HG03575 (cell line): ENCODE results near the gene KRTAP5-4.
"Not testable (repeated sequence)": the region's sequence is repeated elsewhere in the genome, so short reads cannot be mapped to it uniquely, and the experiment has no call there.

Source experiments
- ATAC-seq: cut with Tn5 transposase; IDR thresholded peaks from one replicate; pipeline ENCODE4 v1.9.1; 2021; ENCODE audit not compliant: unreplicated experiment, insufficient number of reproducible peaks, low FRiP score; ENCODE audit errors: extremely low read depth

KRTAP5-4 gene

DNA sequence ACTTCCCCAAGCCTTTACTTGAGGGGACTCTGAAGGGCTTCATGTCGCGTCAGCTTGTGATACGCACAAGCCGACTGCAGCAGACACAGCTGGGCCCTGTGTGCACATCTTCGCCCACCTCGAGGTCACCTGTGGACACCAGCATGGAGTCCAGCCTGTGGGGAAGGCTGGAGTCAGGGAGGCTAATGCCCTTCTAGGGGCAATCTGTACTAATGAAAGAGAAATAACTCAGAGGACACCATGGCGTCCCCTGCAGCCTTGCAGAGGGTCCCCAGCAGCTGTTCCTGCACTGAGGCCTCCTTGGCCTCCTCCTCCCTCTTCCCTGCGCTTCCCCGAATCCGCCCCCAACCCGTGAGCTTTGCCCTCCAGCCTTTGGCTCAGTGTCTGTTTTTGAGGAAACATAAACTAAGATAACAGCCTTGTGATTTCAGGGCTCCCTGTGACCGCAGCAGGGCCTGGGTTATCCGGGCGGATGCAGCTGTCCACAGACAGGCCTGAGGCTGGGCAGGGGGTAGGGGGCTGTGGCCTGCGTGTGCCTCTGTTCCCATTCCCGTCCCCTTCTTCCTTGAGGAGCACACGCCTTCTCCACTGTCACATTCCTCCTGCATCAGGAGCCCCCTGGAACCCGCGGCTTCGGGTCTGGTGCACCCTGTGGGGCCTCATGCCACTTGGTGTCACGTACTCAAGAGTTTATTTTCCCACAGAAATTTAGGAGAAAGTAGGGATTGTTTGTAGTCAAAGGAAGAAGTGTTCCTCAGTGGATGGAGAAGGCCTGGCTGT is 32.6 kb upstream of the KRTAP5-4 start:
- no peak for ATAC-seq

DNA sequence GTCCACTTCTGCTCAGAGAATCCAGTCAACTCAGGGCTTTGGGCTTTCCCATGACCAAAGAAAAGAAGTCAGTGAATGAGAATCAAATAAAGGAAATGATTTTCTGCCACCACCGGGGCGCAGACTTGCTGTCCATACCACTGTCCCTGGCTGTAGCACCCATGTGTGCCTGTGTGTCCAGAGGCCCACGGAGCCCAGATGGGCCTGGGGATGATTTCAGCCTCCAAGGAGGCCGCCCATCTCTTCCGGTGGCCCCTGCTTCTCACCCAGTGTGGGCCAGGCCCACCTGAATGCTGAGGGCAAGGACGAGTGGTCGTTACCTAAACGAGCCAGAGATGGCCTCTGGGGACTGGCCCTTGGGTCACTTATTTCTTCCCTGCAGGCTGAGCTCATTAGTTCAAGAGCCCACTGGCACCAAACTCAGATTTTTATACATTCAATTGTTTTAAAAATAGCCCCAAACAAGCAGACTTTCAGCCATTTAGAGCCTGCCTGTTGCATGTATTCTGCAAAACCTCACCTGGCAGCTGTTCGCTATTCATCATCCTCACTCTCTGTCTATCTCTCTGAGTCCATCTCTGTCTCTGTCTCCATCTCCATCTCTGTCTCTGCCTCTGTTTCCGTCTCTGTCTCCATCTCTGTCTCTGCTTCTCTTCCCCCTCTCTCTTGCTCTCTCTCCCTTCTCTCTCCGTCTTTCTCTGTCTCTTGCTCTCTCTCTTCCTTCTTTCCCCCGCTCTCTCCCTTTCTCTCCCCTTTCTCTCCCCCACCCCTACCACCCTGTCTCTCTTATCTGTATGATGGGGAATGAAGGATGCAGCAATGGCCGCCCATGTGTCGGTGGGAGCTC is 31.8 kb upstream of the KRTAP5-4 start:
- ATAC-seq = no peak

DNA sequence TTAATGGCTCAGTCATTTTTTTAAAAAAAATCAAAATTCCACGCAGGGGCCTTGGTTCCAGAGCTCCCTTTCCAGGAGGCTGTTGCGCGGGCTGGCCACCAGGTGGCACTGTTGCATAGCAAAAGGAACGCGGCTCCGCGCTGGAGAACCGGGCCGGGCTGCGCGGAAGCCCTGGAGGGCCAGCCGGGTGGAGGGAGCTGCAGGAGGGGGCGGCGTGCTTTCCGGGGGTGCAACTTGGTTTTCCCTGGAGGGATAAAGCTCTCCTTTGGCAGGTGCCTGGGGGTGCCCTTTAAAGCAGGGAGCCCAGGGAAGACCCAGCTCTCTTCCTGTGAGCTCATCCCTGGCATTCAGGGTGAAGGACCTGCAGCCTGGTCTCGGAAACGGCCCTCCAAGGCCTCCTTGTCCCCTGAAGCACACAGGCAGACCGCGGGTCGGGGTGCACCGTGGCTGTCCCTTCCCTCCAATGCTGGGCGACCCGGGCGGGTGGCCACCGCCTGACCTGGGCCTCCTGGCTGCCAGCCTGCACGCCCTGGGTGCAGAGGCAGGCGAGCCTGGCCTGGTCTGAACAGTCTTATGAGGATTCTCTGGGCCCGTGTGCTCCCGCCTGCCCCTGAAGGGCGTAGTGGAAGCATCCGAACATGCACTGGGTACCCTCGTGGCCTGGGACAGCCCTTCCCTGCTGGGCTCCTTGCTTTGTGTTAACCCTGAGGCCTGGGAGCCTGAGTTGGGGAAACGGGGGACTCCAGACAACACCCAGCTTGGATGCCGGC is 31.0 kb upstream of the KRTAP5-4 start:
- no peak for ATAC-seq

DNA sequence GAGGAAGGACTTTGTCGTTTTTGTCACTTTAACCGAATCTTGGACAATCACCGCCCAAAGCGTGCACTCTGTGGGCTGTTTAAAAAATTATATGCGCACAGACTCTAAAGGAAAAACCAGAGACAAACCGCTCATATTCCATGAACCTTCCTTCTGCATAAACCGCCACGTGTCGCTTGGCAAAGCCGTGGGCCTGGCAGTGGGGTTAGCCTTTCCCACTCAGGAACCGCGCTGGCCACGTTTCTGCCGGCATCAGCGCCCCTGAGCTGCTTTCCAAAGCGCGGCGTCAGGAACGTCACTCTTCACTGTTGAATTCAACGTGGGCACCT is 30.5 kb upstream of the KRTAP5-4 start:
- ATAC-seq = no peak

DNA sequence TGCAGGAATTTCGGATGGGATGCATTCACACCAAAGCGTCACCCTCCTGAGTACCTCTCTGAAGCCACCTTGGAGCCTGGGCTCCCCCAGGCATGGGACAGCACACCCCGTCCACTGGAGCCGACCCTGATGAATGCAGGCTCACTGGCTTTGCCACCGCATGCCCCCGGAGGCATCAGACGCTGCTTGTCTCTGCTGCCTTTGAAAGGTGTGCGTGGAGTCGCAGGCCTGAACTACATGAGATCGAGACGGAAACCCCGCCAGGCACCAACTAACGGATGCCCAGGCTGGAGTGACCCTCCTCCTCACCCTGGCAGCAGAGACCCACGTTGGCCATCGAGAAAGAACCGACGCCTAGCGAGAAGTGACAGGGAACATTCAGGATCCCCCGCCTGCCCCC is 30.1 kb upstream of the KRTAP5-4 start:
- no peak for ATAC-seq

DNA sequence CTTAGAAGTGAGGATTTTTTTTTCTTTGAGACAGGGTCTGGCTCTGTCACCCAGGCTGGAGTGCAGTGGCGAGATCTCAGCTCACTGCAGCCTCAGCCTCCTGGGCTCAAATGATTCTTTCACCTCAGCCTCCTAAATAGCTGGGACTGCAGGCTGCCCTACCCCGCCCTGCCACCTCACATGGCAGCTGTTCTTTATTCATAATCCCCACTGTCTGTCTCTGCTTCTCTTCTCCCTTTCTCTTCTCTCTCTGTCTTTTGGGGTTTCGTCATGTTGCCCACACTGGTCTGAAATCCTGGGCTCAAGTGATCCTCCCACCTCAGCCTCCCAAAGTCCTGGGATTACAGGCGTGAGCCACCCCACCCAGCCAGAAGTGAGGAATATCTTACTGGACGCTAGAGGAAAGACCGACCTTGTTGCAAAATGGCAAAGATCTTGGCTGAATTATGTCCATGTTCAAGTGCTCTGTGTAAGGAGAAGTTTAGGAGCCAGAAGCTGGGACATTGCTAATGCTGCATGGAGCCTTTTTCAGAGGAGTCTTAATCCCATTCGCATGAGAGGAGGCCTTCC is 29.6 kb upstream of the KRTAP5-4 start:
- no peak for ATAC-seq

DNA sequence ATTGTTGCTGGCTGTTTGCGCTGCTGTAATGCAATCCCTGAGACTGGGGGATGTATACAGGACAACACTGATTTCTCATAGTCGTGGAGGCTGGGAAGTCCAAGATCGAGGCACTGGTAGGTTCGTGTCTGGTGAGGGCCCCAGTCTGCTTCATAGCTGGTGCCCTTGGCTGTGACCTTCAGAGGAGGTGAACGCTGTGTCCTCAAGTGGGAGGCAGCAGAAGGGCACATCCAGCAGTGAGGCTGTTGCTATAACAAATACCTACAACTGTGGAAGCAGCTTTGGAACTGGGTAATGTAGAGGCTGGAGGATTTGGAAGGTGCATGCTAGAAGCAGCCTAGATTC is 29.0 kb upstream of the KRTAP5-4 start:
- no peak for ATAC-seq

DNA sequence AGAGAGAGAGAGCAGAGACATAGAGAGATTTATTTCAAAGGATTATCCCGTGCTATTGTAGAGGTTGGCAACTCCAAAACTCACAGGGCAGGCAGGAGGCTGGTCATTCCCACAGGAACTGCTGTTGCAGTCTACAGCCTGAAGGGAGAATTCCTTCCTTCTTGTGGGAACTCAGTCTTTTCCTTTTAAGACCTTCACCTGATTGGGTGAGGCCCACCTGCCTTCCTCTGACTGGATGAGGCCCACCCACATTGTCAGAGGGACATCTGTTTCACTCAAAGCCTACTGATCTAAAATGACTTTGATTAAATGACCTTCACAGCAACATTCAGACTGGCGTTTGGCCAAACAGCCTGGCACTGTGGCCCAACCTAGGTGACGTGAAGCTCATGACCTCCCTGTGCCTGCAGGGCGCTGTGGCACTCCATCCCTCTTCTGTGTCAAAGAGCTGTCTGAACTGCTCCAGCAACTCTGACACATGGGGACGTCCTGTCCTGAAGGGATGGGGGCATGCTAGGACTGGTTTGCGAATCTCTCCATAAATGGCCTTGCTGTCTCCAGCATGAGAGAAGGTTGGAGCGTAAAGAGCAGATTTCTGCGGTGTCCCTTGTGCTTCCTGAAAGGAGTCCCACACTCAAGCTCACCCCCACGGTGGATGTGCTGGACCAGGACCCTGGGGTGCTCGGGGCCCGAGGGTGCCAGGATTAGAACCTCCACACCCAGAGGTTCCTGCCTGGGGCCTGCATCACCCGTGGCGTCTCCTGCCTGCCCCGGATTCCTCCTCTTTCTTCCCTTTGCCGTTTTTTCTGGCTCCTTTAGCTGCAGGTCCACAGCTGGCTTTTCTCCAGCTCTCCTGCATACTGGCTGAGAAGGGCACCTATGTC is 28.3 kb upstream of the KRTAP5-4 start:
- no peak for ATAC-seq

DNA sequence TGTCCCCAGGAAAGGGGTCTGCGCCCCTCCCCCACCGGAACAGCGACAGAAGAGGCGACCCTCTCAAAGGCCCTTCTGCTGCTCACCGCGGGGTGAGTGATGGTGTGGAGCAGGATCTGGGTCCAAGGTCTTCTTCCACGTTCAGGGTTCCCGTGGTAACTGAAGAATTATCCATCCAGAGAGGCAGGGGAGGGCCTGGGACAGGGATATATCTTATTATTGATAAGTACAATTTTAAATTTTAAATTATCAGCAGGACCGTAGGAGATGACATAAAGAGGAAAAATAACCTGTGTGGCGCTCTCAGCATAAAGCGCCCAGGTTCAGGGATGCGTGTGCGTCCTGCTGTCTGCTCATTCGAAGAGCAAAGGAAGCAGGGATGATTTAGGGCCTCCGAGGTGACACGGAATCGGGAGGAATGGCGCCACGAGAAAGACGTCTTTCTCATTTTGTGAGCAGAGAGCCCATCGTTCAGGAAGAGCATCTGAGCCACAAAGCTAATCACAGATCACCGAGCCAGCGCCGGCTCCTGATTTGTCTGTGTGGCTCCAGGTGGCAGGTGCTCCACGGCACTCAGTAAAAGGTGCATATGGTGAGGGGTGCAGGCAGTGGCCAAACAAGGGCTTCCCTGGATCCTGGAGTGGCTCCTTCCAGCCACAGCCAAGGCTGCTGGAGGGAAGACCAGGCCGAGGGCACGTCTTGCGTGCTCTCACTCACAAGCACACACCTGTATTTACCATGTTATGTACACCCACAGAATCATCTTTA is 26.9 kb upstream of the KRTAP5-4 start:
- ATAC-seq = no peak

DNA sequence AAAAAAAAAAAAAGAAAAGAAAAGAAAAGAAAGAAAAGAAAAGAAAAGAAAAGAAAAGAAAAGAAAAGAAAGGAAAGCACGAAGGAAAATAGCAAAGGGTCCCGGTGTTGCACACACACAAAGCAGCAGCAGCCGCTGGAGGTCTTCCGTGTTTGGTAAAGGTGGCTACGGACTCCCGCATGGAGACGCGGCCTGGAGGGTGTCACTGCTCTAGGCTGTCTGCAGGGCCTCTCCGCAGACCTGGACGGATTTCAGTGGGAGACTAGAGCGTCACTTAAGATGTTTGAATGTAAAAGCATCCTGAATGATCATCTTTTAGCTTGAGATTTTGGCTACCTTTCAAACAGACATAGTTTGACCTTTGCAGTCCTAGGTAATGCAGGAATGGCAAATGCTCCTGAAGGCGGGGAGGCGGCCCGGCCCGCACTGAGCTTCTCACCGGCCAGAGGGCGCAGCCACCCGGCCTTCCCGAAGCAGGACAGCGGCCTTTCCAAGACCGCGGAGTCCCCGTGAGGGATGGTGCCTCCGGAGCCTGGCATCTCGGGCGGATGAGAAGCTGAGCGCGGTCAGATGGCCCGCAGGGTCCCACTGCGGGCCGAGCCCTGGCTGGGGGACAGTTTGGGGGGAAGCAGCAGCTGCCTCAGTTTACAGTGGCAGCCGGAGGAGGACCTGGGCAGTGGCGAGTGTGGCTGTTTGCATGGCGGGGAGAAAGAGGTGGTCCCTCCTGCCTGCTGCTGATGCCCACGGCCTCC is 26.1 kb upstream of the KRTAP5-4 start:
- ATAC-seq = no peak

DNA sequence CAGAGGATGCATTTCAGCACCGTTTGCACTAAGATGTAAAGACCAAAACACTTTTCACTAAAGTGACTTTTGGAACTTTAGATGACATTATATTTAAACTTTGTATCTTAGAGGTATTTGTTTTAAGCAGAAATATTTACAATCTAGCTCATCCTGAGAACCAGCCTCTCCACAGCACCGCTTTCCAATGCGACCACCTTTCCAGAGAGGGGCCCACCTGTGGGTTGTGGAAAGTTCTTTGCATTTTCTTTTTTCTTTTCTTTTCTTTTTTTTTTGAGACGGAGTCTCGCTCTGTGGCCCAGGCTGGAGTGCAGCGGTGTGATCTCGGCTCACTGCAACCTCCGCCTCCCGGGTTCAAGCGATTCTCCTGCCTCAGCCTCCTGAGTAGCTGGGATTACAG is 24.6 kb upstream of the KRTAP5-4 start:
- ATAC-seq = not testable (repeated sequence)

DNA sequence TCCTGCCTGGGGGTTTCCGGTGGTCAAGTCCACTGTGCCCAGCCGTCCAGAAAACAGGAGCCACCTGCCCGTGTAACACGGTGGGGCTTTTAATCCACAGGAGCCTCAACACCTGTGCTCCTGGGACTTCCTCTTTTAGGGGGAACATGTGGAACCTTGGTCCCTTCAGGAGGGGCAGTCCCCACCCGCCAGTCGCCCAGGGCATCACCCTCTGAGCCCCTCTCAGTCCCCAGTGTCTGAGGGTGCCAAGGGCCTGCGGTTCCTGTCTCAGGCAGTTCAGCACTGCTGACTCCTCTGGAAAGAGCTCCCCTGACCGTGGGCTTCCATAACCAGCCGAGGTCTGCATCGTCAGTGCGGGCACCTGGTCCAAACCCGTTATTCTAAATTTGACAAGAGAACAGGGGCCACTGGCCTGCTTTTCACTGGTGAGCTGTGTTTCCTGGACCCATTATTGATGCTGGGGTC is 23.5 kb upstream of the KRTAP5-4 start:
- no peak for ATAC-seq

DNA sequence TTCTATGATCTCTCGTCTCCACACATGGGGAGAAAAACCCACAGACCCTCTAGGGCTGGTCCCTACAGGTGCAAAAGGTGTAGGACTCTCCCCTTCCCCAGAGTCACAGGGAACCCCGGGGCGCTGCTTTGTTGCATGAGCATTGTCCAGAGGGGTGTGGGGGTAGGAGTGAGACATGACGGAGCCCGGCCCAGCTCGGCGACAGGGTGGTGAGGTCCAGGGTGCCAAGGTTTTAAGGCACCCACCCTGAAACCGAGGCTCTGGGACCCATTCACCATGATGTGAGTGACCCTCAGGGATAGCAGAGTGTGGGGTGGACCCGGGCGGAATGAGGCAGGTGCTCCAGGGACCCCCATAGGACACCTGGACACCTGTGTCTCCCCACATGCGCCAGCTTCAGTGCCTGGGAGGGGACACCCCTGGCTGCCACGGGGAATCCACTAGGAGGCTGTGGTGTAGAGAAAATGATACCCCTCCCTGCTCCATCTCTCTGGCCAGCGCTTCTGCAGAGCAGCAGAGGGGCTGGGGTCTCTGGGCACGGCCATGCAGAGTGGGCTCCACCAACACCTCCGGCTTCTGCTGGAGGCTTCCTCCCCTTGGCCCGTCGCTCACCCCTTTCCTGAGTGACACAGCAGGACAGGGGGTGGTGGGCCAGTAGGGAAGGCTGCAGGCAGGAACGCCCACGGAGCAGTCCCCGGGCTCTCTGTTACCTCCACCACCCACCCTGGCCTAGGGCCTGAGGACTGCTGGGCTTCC is 22.8 kb upstream of the KRTAP5-4 start:
- no peak for ATAC-seq

DNA sequence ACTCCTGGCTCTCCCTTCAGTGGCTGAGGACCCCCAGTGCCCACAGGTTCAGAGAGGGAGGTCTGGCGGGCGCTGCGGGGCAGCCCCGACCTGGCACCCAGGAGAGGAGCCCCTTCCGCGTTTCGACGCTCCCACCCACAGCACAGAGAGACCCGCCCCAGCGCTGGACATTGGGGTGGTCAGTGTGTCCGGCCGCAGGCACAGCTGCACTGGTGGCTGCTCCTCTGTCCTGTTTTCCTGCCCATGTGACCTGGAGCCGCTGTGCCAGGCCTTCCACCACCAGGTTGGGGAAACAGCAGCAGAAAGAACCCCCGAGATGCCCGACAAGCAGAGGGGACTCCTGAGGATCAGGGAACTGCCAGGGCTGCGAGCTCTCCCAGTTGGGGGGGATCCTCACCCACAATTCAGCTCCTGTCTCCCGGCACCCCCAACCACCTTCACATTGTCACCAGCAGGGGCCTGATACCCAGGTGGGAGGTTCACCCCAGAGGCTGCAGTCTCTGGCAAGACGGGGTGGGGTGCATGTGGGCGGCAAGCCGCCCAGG is 21.3 kb upstream of the KRTAP5-4 start:
- no peak for ATAC-seq

DNA sequence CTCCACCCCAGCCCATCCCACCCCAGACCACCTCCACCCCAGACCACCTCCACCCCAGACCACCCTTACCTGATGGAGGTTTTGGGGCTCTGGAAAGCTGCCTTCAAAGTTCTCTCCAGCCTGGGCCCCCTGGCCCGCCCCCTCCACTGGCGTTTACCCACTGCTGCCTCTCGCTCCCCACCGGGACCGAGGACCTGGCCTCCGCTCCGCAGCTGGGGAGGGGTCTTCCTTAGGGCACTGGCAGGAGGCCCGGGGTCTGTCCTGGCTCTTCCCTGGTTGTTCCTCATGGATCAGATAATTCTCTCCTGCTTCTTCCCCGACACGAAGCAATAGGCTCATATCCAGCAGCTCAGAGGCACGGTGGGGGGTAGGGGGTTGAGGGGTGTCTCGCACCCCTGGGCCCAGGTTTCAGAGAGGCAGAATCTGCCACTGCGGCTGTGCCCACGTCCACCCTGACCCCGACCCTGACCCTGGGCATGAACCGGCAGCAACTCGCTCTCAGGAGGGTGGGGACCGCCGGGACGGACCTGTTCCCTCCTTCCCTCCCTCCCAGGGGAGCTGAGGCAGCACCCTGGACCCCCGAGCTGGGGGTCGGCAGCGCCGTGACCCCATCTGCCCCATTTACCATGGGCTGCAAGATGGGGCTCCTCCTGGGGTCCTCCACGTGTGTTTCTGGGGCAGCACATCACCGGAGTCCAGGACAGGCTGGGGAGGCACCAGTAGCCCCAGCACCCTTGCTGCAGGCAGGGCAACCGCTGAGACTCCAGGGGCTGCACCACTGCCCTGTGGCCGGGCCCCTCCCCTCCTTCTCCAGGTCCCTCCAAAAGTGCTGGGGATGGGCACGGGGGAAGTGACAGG is 20.6 kb upstream of the KRTAP5-4 start:
- no peak for ATAC-seq
